Measurements from ENCODE around the gene PHF2.

DNA sequence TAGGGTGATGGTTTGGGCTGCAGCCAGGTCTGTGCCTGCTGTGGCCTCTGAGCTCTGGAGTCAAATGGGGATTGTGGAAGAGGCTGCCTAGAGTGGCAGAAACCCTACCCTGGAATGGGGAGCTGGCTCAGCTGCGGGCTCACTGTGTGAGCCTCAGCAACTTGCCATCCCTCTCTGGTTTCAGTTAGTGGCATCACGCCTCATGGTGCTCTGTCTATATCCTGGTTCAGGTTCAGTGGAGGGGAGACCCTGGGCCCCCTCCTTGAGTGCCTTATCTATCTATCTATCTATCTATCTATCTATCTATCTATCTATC lies 132.6 kb downstream of the PHF2 start:
- TF ChIP-seq, protein P1, sequence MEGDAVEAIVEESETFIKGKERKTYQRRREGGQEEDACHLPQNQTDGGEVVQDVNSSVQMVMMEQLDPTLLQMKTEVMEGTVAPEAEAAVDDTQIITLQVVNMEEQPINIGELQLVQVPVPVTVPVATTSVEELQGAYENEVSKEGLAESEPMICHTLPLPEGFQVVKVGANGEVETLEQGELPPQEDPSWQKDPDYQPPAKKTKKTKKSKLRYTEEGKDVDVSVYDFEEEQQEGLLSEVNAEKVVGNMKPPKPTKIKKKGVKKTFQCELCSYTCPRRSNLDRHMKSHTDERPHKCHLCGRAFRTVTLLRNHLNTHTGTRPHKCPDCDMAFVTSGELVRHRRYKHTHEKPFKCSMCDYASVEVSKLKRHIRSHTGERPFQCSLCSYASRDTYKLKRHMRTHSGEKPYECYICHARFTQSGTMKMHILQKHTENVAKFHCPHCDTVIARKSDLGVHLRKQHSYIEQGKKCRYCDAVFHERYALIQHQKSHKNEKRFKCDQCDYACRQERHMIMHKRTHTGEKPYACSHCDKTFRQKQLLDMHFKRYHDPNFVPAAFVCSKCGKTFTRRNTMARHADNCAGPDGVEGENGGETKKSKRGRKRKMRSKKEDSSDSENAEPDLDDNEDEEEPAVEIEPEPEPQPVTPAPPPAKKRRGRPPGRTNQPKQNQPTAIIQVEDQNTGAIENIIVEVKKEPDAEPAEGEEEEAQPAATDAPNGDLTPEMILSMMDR (IDR thresholded peaks at IDR 0.05) = no peak
- no peak for TF ChIP-seq POLR2A (IDR thresholded peaks at IDR 0.05)

All from body of pancreas (tissue), 4 donors.